Testis (tissue), 3 donors: ENCODE measurements around the gene SPON1. TPM values are rescaled to one million over a fixed set of nuclear protein-coding genes. Genes with fewer than 3 reads are reported as not detected.

Experiments
- DNase-seq: peaks from one replicate; pipeline ENCODE4 v3.0.0-alpha.2; 2019
- H3K27ac ChIP-seq, 2 donors: fragments of 200-600 bp; sonication (generic); one replicate each; pipeline ENCODE4 v1.5.1; 2019
- H3K27me3 ChIP-seq: fragments of 200-600 bp; sonication (generic); one replicate; pipeline ENCODE4 v1.5.1; 2019
- H3K36me3 ChIP-seq: fragments of 200-600 bp; sonication (generic); one replicate; pipeline ENCODE4 v1.5.1; 2017; ENCODE audit warnings: low read depth; ENCODE audit errors: missing control alignments
- H3K4me1 ChIP-seq: fragments of 200-600 bp; sonication (generic); one replicate; pipeline ENCODE4 v1.5.1; 2019
- H3K4me3 ChIP-seq, 2 donors: fragments of 200-600 bp; sonication (generic); one replicate each; pipeline ENCODE4 v1.5.1; 2017 to 2019
- H3K9me3 ChIP-seq: fragments of 200-600 bp; sonication (generic); one replicate; pipeline ENCODE4 v1.5.1; 2017
- POLR2A ChIP-seq: fragments of 450-650 bp; IDR thresholded peaks from one replicate; pipeline ENCODE4 v1.6.1; 2017; ENCODE audit warnings: antibody characterized with exemption, mild to moderate bottlenecking, moderate library complexity
- WGBS, 2 donors: methylation state at CpG; one replicate each; pipeline ENCODE4 v1.1.5; 2018; 5-methylcytosine and 5-hydroxymethylcytosine counted together
- intact Hi-C: fragments of 100-400 bp; cut with DNase I; formaldehyde crosslinking; loops from one replicate; pipeline ENCODE4 v1.15.1; 2023; ENCODE audit warnings: low total_unique reads
- polyA plus RNA-seq: library from polyadenylated mRNA; stranded (reverse); fragments of 350-450 nt; fragmentation: Illumina TruSeq; extraction: RNeasy Lipid Tissue Mini Kit (QIAGEN cat#74804); gene quantifications from one replicate; pipeline ENCODE4 v1.2.3, GENCODE V29; 2014; ENCODE audit warnings: low read depth, low replicate concordance; ENCODE audit not compliant: insufficient read depth
- total RNA-seq, 2 donors: library from RNA; depleted of rRNA; stranded (reverse); fragments of >200 nt; gene quantifications; one replicate each; pipeline ENCODE4 v1.2.3, GENCODE V29; 2016
- TF ChIP-seq, protein P1 (sequence below), 3 experiments: fragments of 450-650 bp in 2 of 3; fragments of 200-600 bp in 1 of 3; sonication (generic) in 1 of 3; IDR thresholded peaks; one replicate each; pipeline ENCODE4 v1.5.1; 2016 to 2019; ENCODE audit warnings: antibody characterized with exemption in 3 of 3, mild to moderate bottlenecking in 2 of 3, moderate library complexity in 1 of 3

Gene SPON1
- total and polyA plus RNA-seq, 3 donors from 2014 or later: 6.9 to 11.9 (median 7.6) TPM

DNA sequence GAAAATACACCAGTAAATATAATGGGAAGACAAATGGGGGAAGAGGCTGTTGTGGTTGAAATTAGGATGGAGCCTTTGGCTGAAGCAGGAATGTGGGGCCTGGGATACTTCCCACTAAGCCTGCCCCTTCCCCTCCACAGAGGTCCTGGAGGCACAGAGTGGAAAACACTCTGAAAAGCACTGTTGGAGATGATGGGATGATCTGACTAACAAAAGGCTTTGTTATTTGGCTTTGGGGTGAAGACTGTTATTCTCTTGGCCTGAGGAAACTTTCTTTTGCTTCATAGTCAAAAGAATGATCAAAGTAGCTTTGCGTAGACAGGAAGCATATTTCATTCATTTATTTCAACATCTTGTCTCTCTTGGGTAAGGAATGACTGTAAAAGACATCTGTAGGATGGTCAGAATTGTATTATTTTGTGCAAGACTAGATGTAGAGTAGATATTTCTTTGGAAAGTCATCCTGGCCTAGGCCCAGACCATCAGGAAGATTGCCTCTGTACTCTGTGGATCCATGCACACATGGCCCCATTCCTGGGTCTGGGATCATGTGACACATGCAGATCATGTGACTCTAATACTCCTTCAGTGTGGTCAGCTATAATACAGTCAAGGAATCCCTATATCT lies 111.4 kb downstream of the SPON1 start:
- WGBS, 2 donors: 95 to 100% methylated on average over 1 of the region's 1 CpG
- H3K4me3 ChIP-seq: no peak overlapping the region
- H3K9me3 ChIP-seq: no peaks in the 10 kb centered on the region
- no peaks in the 10 kb centered on the region for H3K36me3 ChIP-seq
- H3K27ac ChIP-seq: no peak overlapping the region
- intact Hi-C loops: no loop called here
- no peak for TF ChIP-seq POLR2A
- TF ChIP-seq, protein P1, sequence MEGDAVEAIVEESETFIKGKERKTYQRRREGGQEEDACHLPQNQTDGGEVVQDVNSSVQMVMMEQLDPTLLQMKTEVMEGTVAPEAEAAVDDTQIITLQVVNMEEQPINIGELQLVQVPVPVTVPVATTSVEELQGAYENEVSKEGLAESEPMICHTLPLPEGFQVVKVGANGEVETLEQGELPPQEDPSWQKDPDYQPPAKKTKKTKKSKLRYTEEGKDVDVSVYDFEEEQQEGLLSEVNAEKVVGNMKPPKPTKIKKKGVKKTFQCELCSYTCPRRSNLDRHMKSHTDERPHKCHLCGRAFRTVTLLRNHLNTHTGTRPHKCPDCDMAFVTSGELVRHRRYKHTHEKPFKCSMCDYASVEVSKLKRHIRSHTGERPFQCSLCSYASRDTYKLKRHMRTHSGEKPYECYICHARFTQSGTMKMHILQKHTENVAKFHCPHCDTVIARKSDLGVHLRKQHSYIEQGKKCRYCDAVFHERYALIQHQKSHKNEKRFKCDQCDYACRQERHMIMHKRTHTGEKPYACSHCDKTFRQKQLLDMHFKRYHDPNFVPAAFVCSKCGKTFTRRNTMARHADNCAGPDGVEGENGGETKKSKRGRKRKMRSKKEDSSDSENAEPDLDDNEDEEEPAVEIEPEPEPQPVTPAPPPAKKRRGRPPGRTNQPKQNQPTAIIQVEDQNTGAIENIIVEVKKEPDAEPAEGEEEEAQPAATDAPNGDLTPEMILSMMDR (IDR thresholded peaks at IDR 0.05): no peak
- H3K27me3 ChIP-seq: no peaks in the 10 kb centered on the region
- no peaks in the 10 kb centered on the region for H3K4me1 ChIP-seq
- DNase-seq: no peak

DNA sequence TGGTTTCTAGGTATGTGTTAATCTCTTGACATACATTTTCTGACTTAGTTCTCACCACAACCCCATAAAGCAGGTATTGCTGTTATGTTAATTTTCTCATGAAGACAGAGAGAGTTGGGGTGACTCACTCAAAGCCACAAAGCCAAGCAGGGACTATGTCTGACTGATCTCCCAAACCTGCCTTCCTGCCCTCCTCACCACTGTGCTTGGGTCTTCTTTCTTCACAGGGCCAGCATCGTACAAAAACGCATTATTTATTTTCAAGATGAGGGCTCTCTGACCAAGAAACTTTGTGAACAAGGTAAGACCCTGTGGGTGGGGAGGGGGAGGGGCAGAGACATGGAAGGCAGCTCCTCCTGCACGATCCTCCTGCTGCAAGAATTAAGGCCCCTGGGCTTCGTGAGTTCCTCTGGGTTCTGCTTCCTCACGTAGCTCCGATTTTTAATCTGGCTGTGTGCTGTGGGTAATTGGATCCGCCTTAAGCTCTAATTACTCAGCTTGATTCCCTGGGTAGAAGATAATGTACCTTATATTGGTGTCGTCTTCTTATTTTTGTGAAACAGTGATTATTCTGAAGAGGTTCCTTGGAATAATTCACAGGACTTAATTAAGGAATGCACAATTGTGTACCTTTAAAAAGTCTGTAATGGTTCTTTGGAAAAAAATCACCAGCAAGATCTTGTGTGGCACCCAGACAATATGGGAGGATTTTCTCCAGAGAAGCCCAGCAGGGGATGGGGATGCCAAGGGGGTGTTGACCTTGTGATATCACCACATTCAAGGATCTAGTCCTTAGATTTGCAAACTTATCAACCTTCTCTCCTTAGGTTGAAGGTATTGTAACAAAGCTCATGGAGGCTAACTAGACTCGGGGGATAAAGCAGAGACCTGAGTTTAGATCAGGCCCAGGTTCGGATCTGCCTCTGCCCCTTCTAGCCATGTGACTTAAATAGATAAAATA lies 112.9 kb downstream of the SPON1 start:
- DNase-seq: no peak
- Histone ChIP-seq H3K4me3 (no peak overlapping the region), H3K9me3 (no peaks in the 10 kb centered on the region), H3K36me3 (no peaks in the 10 kb centered on the region), H3K27me3 (no peaks in the 10 kb centered on the region), H3K27ac (no peak overlapping the region), H3K4me1 (no peaks in the 10 kb centered on the region)
- intact Hi-C loops: no loop called here
- TF ChIP-seq POLR2A: no peak
- TF ChIP-seq, protein P1 (IDR thresholded peaks at IDR 0.05): no peak
- WGBS, 2 donors: 83 to 88% methylated on average over 9 to 10 of the region's 10 CpGs

DNA sequence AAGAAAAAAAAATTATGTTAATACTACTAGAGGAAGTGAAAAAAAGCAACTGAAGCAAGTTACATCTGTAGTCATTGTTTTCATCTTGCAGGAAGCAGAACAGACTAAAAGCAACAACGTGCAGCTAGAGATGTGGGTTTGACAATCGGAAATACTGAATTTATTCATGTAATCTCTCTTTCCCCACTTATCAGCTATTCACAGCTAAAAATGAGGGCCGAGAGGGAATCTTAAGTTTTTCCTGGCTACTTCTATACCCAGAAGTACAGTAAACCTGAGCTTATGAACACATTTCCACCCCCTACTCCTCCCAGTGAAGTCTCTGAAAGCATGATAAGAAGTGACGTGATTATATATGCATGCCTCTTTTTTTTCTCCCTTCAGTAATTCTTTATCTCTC lies 116.5 kb downstream of the SPON1 start:
- WGBS, 2 donors: 40% methylated on average over 4 of the region's 4 CpGs
- no peaks in the 10 kb centered on the region for H3K4me1 ChIP-seq
- no peaks in the 10 kb centered on the region for H3K27me3 ChIP-seq
- H3K27ac ChIP-seq: no peak overlapping the region
- DNase-seq: no peak
- no peaks in the 10 kb centered on the region for H3K9me3 ChIP-seq
- TF ChIP-seq, protein P1 (IDR thresholded peaks at IDR 0.05): no peak
- no peak for TF ChIP-seq POLR2A
- H3K4me3 ChIP-seq: no peak overlapping the region
- intact Hi-C loops: no loop called here
- no peaks in the 10 kb centered on the region for H3K36me3 ChIP-seq

DNA sequence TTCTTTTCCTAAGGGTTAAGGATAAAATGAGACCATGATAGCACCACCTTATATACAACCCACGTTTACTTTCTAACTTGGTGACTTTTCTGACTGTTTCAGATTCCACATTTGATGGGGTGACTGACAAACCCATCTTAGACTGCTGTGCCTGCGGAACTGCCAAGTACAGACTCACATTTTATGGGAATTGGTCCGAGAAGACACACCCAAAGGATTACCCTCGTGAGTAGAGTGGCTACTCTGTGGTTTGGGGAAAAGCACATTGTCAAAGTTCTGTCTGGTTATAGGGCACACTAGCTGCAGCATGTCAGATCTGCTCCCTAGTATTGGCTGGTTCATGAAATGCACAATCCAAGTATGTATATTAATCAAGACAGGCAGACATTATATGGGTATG lies 117.3 kb downstream of the SPON1 start:
- Histone ChIP-seq H3K4me3 (no peak overlapping the region), H3K27ac (no peak overlapping the region), H3K27me3 (no peaks in the 10 kb centered on the region), H3K4me1 (no peaks in the 10 kb centered on the region), H3K36me3 (no peaks in the 10 kb centered on the region), H3K9me3 (no peaks in the 10 kb centered on the region)
- WGBS, 2 donors: 83 to 92% methylated on average over 4 of the region's 4 CpGs
- TF ChIP-seq, protein P1 (IDR thresholded peaks at IDR 0.05): no peak
- no peak for TF ChIP-seq POLR2A
- intact Hi-C loops: no loop called here
- no peak for DNase-seq
